Bone marrow (tissue), 2 donors: ENCODE results near the gene CPVL.

ENCODE experiments used
- DNase-seq, 2 donors: peaks; one replicate each; lab custom pipeline; 2025; lab: John Stamatoyannopoulos, UW

CPVL gene

GRCh38 chr7:29091715-29092114 lies 54.6 kb downstream of the CPVL start:
- no peak for DNase-seq

- no peak for DNase-seq
Observed at GRCh38 chr7:29090836-29091601, 55.3 kb downstream of the CPVL start.

- no peak for DNase-seq
Observed at GRCh38 chr7:29090151-29090805, 56.1 kb downstream of the CPVL start.

GRCh38 chr7:29087840-29088170 lies 58.5 kb downstream of the CPVL start:
- DNase-seq: no peak

GRCh38 chr7:29086545-29086944 lies 59.8 kb downstream of the CPVL start:
- no peak for DNase-seq

- no peak for DNase-seq
Observed at GRCh38 chr7:29084832-29085231, 61.5 kb downstream of the CPVL start.

GRCh38 chr7:29080803-29081202 lies 65.5 kb downstream of the CPVL start:
- no peak for DNase-seq

GRCh38 chr7:29078311-29079260 lies 67.8 kb downstream of the CPVL start:
- DNase-seq: no peak

- DNase-seq: no peak
Observed at GRCh38 chr7:29077854-29078253, 68.5 kb downstream of the CPVL start.

- no peak for DNase-seq
Observed at GRCh38 chr7:29077176-29077575, 69.2 kb downstream of the CPVL start.

- no peak for DNase-seq
Observed at GRCh38 chr7:29076631-29077030, 69.7 kb downstream of the CPVL start.

- DNase-seq: no peak
Observed at GRCh38 chr7:29075606-29076005, 70.7 kb downstream of the CPVL start.

- no peak for DNase-seq
Observed at GRCh38 chr7:29071203-29071874, 75.0 kb downstream of the CPVL start.

- DNase-seq: no peak
Observed at GRCh38 chr7:29066641-29067040, 79.7 kb downstream of the CPVL start.

GRCh38 chr7:29065181-29065857 lies 81.0 kb downstream of the CPVL start:
- no peak for DNase-seq

GRCh38 chr7:29063872-29064271 lies 82.5 kb downstream of the CPVL start:
- DNase-seq: no peak

GRCh38 chr7:29063236-29063635 lies 83.1 kb downstream of the CPVL start:
- no peak for DNase-seq

GRCh38 chr7:29053105-29053872 lies 93.0 kb downstream of the CPVL start:
- no peak for DNase-seq

- DNase-seq: no peak
Observed at GRCh38 chr7:29046978-29047377, 99.4 kb downstream of the CPVL start.

- no peak for DNase-seq
Observed at GRCh38 chr7:29045258-29046086, 100.9 kb downstream of the CPVL start.
